Endothelial cell of hepatic sinusoid (primary cell): Measurements from ENCODE around the gene CACNG1.
"Not testable (repeated sequence)": the region's sequence is repeated elsewhere in the genome, so short reads cannot be mapped to it uniquely, and the experiment has no call there.

Source experiments
- in situ Hi-C: cut with HindIII; loops from 2 replicates; pipeline ENCODE4 v1.10.0; 2017; ENCODE audit warnings: low sequenced_read_pairs

CACNG1 gene

DNA sequence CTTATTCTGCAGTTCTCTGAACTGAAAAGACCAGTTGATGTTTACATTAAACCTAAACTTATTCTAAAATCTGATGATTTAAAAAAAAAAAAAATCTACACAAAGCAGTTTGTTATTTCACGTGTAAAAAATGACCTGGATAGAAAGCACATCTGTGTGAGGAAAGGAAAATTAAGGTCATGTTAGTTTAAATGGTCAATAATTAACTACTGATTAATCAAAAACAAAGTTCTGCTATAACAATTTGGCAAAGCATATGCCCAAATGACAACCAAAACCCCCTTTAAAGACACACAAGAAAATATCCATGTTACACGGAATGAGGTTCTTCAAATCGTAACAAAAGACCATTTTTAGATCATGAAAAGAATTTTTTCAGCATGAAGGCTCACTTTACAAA is 30.4 kb downstream of the CACNG1 start:
- in situ Hi-C loops = no loop called here

DNA sequence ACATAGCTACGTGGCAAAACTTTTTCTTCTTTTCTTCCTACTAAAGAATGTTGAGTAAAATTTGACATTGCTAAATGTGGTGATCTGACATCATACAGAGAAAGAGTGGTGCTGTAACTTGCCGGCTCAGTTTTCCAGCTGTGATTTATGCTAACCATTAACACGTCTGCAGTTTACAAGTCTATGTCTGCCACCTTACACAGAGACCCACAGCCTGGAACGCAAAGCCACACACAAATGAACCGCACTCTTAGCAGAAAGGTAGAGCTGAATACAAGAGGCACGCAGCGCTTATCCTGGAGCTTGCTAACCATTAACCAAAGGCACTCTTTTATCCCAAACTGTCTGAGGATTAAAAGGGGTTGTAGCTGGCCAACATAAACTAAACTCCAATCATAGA is 31.9 kb downstream of the CACNG1 start:
- in situ Hi-C loops = no loop called here

DNA sequence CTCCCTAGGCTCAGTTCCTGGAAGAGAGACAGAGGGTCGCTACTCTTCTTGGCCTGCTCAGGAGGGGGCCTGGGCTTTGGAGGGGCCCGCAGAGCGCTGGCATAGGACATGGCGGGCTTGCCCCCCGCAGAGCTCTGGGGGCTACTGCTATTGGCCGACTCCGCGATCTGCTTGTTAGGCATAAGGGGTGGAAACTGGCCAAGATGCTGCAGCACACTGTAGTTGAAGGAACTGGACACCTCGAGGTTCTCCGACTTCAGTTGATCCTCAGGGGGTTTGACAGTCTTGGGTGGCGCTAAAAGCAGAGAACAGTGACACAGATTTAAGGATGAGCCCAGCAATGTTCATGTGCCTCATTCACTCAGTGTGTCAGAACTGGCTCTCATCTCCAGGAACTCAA is 33.9 kb downstream of the CACNG1 start:
- in situ Hi-C loops = no loop called here

DNA sequence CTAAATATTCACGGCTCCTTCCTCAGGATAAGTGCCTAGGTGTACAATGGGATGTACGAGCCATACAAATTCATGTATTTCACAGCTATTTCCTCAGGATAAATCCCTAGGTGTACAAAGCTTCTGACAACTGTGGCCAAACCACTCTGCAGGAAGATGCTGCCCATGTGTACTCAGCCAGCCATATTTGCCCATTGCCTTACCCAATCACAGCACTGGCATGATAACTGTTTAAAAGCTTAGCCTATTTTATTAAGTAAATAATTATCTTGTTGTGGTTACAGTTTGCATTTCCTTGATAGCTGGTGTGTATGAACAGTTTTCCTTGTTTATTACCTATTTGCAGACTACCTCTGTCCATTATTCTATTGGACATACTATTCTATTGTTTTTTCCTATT is 35.1 kb downstream of the CACNG1 start:
- in situ Hi-C loops = no loop called here

DNA sequence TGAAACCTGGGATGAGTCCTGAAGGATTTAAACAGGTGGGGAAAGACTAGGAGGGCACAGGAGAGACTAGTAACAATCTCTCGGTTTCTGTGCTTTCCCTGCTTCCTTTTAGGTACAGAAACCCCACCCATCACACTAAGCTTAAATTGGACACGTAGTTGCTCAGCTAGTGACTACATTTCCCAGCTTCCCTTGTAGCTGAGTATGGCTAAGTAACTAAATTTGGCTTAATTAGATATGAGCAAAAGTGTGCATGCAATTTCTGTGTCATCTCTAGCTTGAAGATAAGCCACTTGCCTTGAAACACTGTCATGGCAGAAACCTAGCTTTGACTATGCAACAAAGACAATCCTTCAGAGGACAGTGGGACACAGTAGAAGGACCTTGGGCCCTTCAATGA is 36.5 kb downstream of the CACNG1 start:
- in situ Hi-C loops = no loop called here

DNA sequence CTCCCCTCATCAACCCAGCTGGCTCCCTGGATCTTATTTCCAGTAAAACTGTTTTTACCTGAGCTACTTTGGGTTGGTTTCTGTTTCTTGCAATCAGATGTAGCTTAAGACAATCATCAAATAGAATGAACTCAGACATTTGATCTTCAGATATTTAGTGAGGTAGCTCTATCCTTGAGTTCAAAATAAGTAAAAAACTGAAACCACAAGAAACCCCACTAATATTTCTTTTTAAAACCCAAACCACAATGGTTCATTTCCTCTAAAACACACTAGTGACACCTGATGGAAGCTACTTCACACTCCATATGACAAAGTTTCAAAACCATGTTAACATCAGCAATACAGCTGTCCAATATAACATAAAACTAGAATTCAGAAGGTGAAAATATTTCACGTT is 37.8 kb downstream of the CACNG1 start:
- in situ Hi-C loops = no loop called here

DNA sequence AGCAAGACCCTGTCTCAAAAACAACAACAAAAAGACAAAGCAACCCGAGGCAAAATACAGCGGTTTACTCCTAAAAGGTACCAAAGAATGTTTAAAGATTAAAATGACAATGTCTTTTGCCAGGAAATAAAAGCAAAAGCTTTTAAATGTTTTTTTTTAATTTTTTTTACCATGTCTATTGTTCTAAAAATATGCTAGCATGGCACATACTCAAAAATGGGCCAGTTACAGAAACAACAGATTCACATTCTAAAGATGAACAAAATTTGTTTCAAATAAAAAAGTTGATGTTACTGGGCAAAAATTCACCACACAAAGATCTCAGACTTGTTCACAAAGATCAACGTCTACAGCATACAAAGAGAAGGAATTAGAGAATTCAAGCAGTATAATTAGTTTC is 41.1 kb downstream of the CACNG1 start:
- in situ Hi-C loops = no loop called here

DNA sequence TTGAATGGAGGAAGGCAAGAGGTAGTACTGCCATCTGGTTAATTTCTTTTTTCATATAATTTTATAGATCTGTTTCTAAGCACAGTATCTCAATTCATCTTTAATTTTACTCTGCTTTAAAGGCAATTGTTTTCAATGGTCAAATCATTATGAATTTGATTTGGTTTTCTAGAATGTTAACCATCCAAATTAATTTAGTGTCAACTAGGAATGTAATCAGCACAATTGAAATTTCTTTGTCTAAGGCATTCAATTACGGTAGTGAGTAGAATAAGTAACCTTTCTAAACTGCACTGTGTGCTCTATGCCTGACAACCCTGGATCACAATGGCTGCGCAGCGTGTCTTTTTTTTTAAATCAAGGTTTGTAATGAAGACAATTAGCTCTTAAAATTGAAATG is 44.3 kb downstream of the CACNG1 start:
- in situ Hi-C loops = no loop called here

DNA sequence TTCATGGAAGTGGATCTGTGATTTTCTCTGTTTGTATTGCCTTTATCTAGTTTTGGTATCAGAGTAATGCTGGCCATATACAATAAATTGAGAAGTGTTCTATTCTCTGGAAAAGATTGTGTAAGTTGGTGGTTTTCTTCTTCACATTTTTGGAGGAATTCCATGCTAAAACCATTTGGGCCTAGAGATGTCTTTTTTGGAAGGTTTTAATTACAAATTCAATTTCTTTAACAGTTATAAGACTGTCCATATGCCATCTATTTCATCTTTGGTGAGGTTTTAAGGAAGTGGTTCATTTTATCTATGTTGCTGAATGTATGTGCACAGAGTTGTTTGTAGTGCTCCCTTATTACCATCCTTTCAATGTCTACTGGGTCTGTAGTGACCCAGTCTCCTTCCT is 46.0 kb downstream of the CACNG1 start:
- in situ Hi-C loops = no loop called here

DNA sequence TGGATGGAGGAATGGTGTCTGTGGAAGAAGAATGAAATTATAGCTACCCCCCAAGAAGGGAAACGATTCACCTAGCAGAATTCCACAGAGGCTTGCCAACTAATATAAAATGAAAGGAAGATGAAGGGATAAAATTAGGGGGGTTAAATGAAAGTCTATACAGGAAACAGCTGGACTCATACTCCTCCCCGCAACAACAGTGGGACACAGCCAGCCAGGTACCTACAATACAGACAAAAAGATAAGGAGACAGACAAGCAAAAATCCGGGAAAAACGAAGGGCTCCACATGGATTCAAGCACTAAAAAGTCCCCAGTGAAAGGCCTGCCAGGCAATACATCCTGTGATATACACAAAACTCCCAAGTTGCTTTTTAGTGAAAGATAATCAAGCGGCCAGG is 47.9 kb downstream of the CACNG1 start:
- in situ Hi-C loops = no loop called here

DNA sequence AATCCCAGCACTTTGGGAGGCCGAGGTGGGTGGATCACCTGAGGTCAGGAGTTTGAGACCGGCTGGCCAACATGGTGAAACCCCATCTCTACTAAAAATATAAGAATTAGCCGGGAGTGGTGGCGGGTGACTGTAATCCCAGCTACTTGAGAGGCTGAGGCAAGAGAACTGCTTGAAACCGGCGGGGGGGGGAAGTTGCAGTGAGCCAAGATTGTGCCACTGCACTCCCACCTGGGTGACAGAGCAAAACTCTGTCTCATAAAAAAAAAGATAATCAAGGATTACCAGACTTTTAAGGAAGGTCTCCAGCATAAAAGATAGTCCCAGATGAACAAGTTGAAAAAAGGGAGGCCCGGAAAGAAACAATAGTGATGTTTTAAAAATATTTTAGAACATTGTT is 48.4 kb downstream of the CACNG1 start:
- in situ Hi-C loops = not testable (repeated sequence)

DNA sequence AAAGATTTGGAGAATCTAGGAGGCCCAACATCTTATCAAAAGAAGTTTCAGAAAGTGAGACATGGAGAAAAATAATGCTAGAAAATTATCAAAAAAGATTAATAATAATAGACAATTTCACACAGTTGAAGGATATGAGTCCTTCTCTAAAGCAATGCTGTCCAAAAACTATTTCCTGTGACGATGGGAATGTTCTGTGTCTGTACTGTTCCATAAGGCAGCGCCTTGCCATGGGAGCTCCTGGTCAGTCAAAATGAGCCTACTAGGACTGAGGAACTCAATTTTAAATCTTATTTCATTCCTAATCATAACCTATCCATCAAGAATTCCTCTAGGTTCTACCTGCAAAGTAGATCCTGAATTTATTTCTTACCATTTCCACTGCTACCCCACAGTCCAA is 49.0 kb downstream of the CACNG1 start:
- in situ Hi-C loops = no loop called here

DNA sequence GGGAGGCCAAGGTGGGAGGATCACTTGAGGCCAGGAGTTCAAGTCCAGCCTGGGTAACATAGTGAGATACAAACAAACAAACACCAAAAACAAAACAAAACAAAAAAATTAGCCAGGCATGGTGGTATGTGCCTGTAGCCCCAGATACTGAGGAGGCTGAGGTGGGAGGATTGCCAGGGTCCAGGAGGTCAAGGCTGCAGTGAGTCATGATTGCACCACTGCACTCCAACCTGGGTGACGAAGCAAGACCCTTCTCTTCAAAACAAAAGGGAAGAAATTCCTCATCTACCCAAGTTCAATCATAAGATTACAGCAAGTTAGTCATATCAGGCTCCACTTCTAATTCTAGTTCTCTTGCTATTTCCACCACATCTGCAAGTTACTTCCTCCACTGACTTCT is 50.9 kb downstream of the CACNG1 start:
- in situ Hi-C loops = not testable (repeated sequence)

DNA sequence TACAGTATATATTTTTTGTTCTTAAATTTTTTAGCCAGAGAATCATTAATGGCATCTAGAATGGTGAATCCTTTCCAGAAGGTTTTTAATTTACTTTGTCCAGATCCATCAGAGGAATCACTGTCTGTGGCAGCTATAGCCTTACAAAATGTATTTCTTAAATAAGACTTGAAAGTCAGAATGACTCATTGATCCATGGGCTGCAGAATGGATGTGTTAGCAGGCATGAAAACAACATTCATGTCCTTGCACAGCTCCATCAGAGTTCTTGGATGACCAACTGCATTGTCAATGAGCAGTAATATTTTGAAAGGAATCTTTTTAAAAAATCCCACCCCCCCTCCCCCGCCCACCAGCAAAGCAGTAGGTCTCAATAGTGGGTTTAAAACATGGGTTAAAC is 51.4 kb downstream of the CACNG1 start:
- in situ Hi-C loops = no loop called here

DNA sequence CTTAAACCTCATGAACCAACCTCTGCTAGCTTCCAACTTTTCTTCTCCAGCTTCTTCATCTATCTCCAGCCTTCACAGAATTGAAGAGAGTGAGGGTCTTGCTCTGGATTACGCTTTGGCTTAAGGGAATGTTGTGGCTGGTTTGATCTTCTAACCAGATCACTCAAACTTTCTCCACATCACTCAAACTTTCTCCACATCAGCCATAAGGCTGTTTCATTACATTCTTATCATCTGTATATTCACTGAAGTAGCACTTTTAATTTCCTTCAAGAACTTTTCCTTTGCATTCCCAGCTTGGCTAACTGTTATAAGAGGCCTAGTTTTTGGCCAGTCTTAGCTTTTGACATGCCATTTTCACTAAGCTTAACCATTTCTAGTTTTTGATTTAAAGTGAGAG is 52.3 kb downstream of the CACNG1 start:
- in situ Hi-C loops = no loop called here

DNA sequence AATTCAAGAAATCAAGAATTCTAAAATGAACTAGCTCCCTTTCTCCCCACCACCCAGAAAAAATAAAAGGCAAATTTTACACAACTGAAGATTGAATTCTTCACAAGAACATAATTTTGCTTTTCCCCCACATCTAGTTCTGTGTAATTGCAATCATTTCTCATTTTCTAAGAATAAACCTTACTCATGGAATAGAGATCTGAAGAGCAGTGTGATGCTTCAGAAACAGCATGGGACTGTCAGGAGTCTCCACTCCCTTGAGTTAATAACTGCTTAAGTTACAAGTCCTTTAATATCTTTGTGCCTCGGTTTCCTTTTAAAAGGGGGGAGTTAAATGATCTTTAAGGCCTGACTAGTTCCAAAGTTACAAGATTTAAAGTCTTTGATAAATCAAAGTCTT is 53.7 kb downstream of the CACNG1 start:
- in situ Hi-C loops = no loop called here

DNA sequence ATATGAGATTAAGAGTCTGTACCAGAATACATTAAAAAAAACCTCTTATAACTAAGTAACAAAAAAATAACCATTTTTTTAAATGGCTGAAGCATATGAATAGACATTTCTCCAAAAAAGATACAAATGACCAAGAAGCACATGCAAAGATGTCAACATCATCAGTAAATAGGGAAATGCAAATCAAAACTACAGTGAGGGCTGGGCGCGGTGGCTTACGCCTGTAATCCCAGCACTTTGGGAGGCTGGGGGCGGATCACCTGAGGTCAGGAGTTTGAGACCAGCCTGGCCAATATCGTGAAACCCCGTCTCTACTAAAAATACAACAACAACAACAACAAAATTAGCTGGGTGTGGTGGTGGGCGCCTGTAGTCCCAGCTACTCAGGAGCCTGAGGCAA is 60.3 kb downstream of the CACNG1 start:
- in situ Hi-C loops = not testable (repeated sequence)

DNA sequence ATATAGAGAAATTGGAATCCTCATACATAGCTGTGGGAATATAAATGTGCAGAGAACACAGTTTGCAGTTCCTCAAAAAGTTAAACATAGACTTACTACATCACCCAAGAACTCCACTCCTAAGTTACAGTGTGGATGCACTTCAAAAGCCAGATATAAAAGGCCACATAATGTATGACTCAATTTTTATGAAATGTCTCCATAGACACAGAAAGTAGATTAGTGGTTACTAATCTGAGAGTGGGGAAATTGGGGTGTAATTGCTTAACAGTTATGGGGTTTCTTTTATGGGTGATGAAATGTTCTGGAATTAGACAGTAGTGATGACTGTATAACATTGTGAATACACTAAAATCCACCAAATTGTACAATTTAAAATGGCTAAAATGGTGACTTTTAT is 60.9 kb downstream of the CACNG1 start:
- in situ Hi-C loops = no loop called here
